Glutamatergic neuron (in vitro differentiated cells): ENCODE data around the gene CLDN18. TPM values are rescaled to one million over a fixed set of nuclear protein-coding genes. Genes with fewer than 3 reads are reported as not detected.

ENCODE experiments used
- DNase-seq: peaks from one replicate; pipeline ENCODE4 v3.0.0; 2022
- H3K27ac Mint-ChIP-seq: one replicate; pipeline ENCODE4 v1.8.0; 2020; ENCODE audit warnings: mild to moderate bottlenecking, mixed read lengths, inconsistent platforms; ENCODE audit not compliant: unreplicated experiment
- H3K27me3 Mint-ChIP-seq: one replicate; pipeline ENCODE4 v1.8.0; 2020; ENCODE audit warnings: mild to moderate bottlenecking, moderate library complexity, mixed read lengths, inconsistent platforms; ENCODE audit not compliant: unreplicated experiment
- H3K36me3 Mint-ChIP-seq: one replicate; pipeline ENCODE4 v1.8.0; 2020; ENCODE audit warnings: mild to moderate bottlenecking, mixed read lengths, inconsistent platforms; ENCODE audit not compliant: unreplicated experiment
- H3K4me1 Mint-ChIP-seq: one replicate; pipeline ENCODE4 v1.8.0; 2020; ENCODE audit warnings: mild to moderate bottlenecking, low read depth, mixed read lengths, inconsistent platforms; ENCODE audit not compliant: unreplicated experiment
- H3K4me3 Mint-ChIP-seq: one replicate; pipeline ENCODE4 v1.8.0; 2020; ENCODE audit warnings: mild to moderate bottlenecking, mixed read lengths, inconsistent platforms; ENCODE audit not compliant: unreplicated experiment
- H3K9me3 Mint-ChIP-seq: one replicate; pipeline ENCODE4 v1.8.0; 2020; ENCODE audit warnings: mild to moderate bottlenecking, moderate library complexity, mixed read lengths, inconsistent platforms; ENCODE audit not compliant: unreplicated experiment
- CTCF ChIP-seq: fragments of 200-600 bp; sonication (generic); IDR thresholded peaks from one replicate; pipeline ENCODE4 v1.5.0; 2021; ENCODE audit not compliant: partially characterized antibody, unreplicated experiment
- total RNA-seq: library from RNA; stranded (reverse); fragmentation: NEBNext Ultra II Directional; extraction: Animal tissue kit (Norgen Biotek cat#: 25700); gene quantifications from one replicate; pipeline ENCODE4 v1.2.1, GENCODE V29; 2021; ENCODE audit not compliant: unreplicated experiment

Gene CLDN18
- total RNA-seq, 1 donor from 2014 or later, result not detected

GRCh38 chr3:137972396-137972795, 37.6 kb upstream of the CLDN18 start:
- TF ChIP-seq CTCF, result no peak
- Mint-ChIP-seq H3K9me3 (no peaks in the 10 kb centered on the region), H3K27me3 (peaks cover 3% of the 10 kb centered on the region), H3K4me3 (no peak overlapping the region), H3K27ac (no peak overlapping the region), H3K36me3 (no peaks in the 10 kb centered on the region), H3K4me1 (no peaks in the 10 kb centered on the region)
- no peak for DNase-seq

- TF ChIP-seq CTCF, result no peak
- H3K4me1 Mint-ChIP-seq, result no peaks in the 10 kb centered on the region
- H3K36me3 Mint-ChIP-seq, result no peaks in the 10 kb centered on the region
- H3K27ac Mint-ChIP-seq, result no peak overlapping the region
- no peak overlapping the region for H3K4me3 Mint-ChIP-seq
- peaks cover 2% of the 10 kb centered on the region for H3K9me3 Mint-ChIP-seq
- peaks cover 2% of the 10 kb centered on the region for H3K27me3 Mint-ChIP-seq
- DNase-seq, result no peak
Observed at GRCh38 chr3:137978328-137978727, 31.6 kb upstream of the CLDN18 start.

- Mint-ChIP-seq H3K27me3 (no peaks in the 10 kb centered on the region), H3K9me3 (no peaks in the 10 kb centered on the region), H3K36me3 (no peaks in the 10 kb centered on the region), H3K27ac (no peak overlapping the region), H3K4me3 (no peak overlapping the region), H3K4me1 (no peaks in the 10 kb centered on the region)
- no peak for TF ChIP-seq CTCF
- DNase-seq, result no peak
Observed at GRCh38 chr3:137987723-137988122, 22.2 kb upstream of the CLDN18 start.

- no peak overlapping the region for H3K27ac Mint-ChIP-seq
- DNase-seq, result no peak
- H3K4me1 Mint-ChIP-seq, result no peaks in the 10 kb centered on the region
- no peaks in the 10 kb centered on the region for H3K36me3 Mint-ChIP-seq
- no peak overlapping the region for H3K4me3 Mint-ChIP-seq
- H3K27me3 Mint-ChIP-seq, result no peaks in the 10 kb centered on the region
- H3K9me3 Mint-ChIP-seq, result no peaks in the 10 kb centered on the region
- no peak for TF ChIP-seq CTCF
Observed at GRCh38 chr3:137988152-137988551, 21.8 kb upstream of the CLDN18 start.

- H3K36me3 Mint-ChIP-seq, result no peaks in the 10 kb centered on the region
- H3K27me3 Mint-ChIP-seq, result no peaks in the 10 kb centered on the region
- no peak for DNase-seq
Observed at GRCh38 chr3:137988982-137989381, 21.0 kb upstream of the CLDN18 start.

More at GRCh38 chr3:137988982-137989381, 21.0 kb upstream of the CLDN18 start:
- no peak overlapping the region for H3K4me3 Mint-ChIP-seq
- H3K9me3 Mint-ChIP-seq, result peaks cover 2% of the 10 kb centered on the region
- H3K4me1 Mint-ChIP-seq, result no peaks in the 10 kb centered on the region
- H3K27ac Mint-ChIP-seq, result no peak overlapping the region
- no peak for TF ChIP-seq CTCF
